ENCODE results near the gene EGLN2.

EGLN2 gene

GRCh38 chr19:40799558-40800338 is 757 bp downstream of the EGLN2 start (continued):
- peak; percentile 72 for TF ChIP-seq ZBTB26 (tag by site-specific recombination; optimal IDR thresholded peaks at IDR 0.05)
- 0 out of 2 replicates have a peak, but pooled peaks have one; percentile 33 for TF ChIP-seq ZFP37 (tag by site-specific recombination; IDR thresholded peaks at IDR 0.05)
- peak; percentile 90 for TF ChIP-seq ZNF341 (tag by site-specific recombination; IDR thresholded peaks at IDR 0.05; ENCODE audit: low read depth)
- TF ChIP-seq ZNF610 (tag by site-specific recombination; IDR thresholded peaks at IDR 0.05; ENCODE audit: borderline replicate concordance), result 0 out of 2 replicates have a peak, but pooled peaks have one; percentile 41
- TF ChIP-seq YY2 (tag by site-specific recombination; IDR thresholded peaks at IDR 0.05), result 0 out of 2 replicates have a peak, but pooled peaks have one; percentile 25
- peak; percentile 61 for TF ChIP-seq ZNF692 (tag by site-specific recombination; IDR thresholded peaks at IDR 0.05)
- TF ChIP-seq ZNF548 (tag by site-specific recombination; IDR thresholded peaks at IDR 0.05), result no peak
- no peak for TF ChIP-seq ZNF157 (tag by site-specific recombination; IDR thresholded peaks at IDR 0.05)
- TF ChIP-seq ZBTB11 (tag by site-specific recombination; conservative IDR thresholded peaks at IDR 0.05; ENCODE audit: low read depth), result peak; percentile 83
- 0 out of 2 replicates have a peak, but pooled peaks have one; percentile 11 for TF ChIP-seq ZNF394 (tag by site-specific recombination; IDR thresholded peaks at IDR 0.05; ENCODE audit: borderline replicate concordance)
- TF ChIP-seq ZFP69B (tag by site-specific recombination; IDR thresholded peaks at IDR 0.05), result peak; percentile 49; the same call in 1 of the 2 replicates
- peak; percentile 60 for TF ChIP-seq GLIS1 (tag by site-specific recombination; IDR thresholded peaks at IDR 0.05)
- peak; percentile 98 for TF ChIP-seq PATZ1 (tag by site-specific recombination; IDR thresholded peaks at IDR 0.05)
- peak; percentile 6; the same call in 1 of the 2 replicates for TF ChIP-seq ZBTB21 (tag by site-specific recombination; IDR thresholded peaks at IDR 0.05)
- TF ChIP-seq ZNF280C (tag by site-specific recombination; IDR thresholded peaks at IDR 0.05), result no peak
- TF ChIP-seq PRDM1 (tag by site-specific recombination; IDR thresholded peaks at IDR 0.05), result peak; percentile 58; the same call in 1 of the 2 replicates
- TF ChIP-seq ZEB2 (tag by site-specific recombination; IDR thresholded peaks at IDR 0.05), result peak; percentile 82
- TF ChIP-seq KLF9 (tag by site-specific recombination; IDR thresholded peaks at IDR 0.05; ENCODE audit: low read depth), result peak; percentile 74
- peak; percentile 26; the same call in 1 of the 2 replicates for TF ChIP-seq ZNF391 (tag by site-specific recombination; IDR thresholded peaks at IDR 0.05; ENCODE audit: borderline replicate concordance, low read depth)
- TF ChIP-seq ZFHX2 (tag by site-specific recombination; conservative IDR thresholded peaks at IDR 0.05), result peak; percentile 94
- no peak for TF ChIP-seq GLI4 (tag by site-specific recombination; IDR thresholded peaks at IDR 0.05)
- TF ChIP-seq ZSCAN4 (tag by site-specific recombination; IDR thresholded peaks at IDR 0.05), result 0 out of 2 replicates have a peak, but pooled peaks have one; percentile 31
- TF ChIP-seq HIC1 (tag by site-specific recombination; IDR thresholded peaks at IDR 0.05), result peak; percentile 70
- TF ChIP-seq ZNF423 (tag by site-specific recombination; IDR thresholded peaks at IDR 0.05), result peak; percentile 48; the same call in 1 of the 2 replicates
